Astrocyte of the cerebellum (primary cell): ENCODE measurements around the gene TMEM239.
"Not testable (repeated sequence)": the region's sequence is repeated elsewhere in the genome, so short reads cannot be mapped to it uniquely, and the experiment has no call there.

Experiments
- DNase-seq: peaks from one replicate; pipeline ENCODE4 v3.0.0-alpha.2; 2011; ENCODE audit warnings: low read depth
- H3K4me3 ChIP-seq: 2 replicates; pipeline ENCODE4 v1.5.1; 2011; ENCODE audit warnings: mild to moderate bottlenecking, low read depth, low read length, moderate library complexity
- CTCF ChIP-seq: IDR thresholded peaks from 2 replicates; pipeline ENCODE4 v1.5.1; 2012; ENCODE audit warnings: low read length, low read depth, moderate library complexity, mild to moderate bottlenecking; ENCODE audit errors: missing control alignments
- in situ Hi-C: cut with HindIII; loops from 2 replicates; pipeline ENCODE4 v1.10.0; 2017; ENCODE audit warnings: low sequenced_read_pairs

Gene TMEM239

GRCh38 chr20:2805689-2806350 lies 10.3 kb upstream of the TMEM239 start:
- TF ChIP-seq CTCF = no peak
- H3K4me3 ChIP-seq = no peak overlapping the region
- no peak for DNase-seq
- in situ Hi-C loops = no loop called here

- no peak for DNase-seq
- H3K4me3 ChIP-seq = no peak overlapping the region
- in situ Hi-C loops = no loop called here
- no peak for TF ChIP-seq CTCF
These were observed 9.8 kb upstream of the TMEM239 start for GRCh38 chr20:2806351-2806701.

GRCh38 chr20:2807019-2807418 lies 9.1 kb upstream of the TMEM239 start:
- no peak for DNase-seq
- no peak overlapping the region for H3K4me3 ChIP-seq
- no peak for TF ChIP-seq CTCF
- in situ Hi-C loops = no loop called here

- in situ Hi-C loops, H3K4me3 ChIP-seq, DNase-seq: not testable (repeated sequence)
These were observed 8.2 kb upstream of the TMEM239 start for GRCh38 chr20:2807929-2808328.

GRCh38 chr20:2809690-2810089 lies 6.5 kb upstream of the TMEM239 start:
- H3K4me3 ChIP-seq = no peak overlapping the region
- no peak for TF ChIP-seq CTCF
- in situ Hi-C loops = no loop called here
- no peak for DNase-seq

- in situ Hi-C loops = no loop called here
- DNase-seq = no peak
- TF ChIP-seq CTCF = no peak
- no peak overlapping the region for H3K4me3 ChIP-seq
These were observed 4.0 kb upstream of the TMEM239 start for GRCh38 chr20:2812189-2812588.

GRCh38 chr20:2814076-2814475 lies 2.1 kb upstream of the TMEM239 start:
- no peak for DNase-seq
- TF ChIP-seq CTCF = no peak
- H3K4me3 ChIP-seq = no peak overlapping the region
- in situ Hi-C loops = no loop called here
